ENCODE measurements around the gene DCT. TPM values are rescaled to one million over a fixed set of nuclear protein-coding genes. Genes with fewer than 3 reads are reported as not detected.
A peak's percentile ranks its signal among the peaks of the same experiment; 100 is the strongest.

DCT gene
- total RNA-seq, 1 donor from 2014 or later: 19.7 TPM

DNA sequence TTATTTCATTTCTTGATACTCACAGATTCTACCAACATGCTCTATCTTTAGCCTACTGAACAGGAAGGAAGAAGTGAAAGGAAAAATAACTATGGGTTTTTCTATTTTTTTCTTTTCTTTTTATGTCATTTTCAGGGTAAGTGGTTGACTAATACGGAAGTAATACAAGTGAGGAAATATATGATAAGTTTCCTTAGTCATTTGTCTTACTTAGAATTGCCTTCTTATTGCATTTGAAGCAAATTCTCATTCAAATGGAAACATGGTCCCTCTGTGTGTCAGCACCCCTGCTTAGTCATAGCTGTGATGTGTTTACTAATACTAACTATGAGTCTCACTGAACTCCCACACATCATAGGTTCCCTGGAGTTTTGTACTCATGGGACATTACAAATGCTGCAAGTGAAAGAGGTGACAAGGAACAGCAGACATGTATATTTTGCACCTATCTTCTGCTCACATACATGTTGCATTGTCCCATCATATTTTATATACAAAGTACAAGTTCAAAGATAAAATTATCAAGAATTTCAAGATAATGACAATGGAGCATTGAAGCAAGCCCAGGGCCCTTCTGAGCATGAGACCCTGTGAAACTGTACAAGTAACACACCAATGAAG is 60.1 kb downstream of the DCT start:
- Mint-ChIP-seq H3K4me1 (ENCODE audit: unreplicated experiment) (peaks cover 12% of the 10 kb centered on the region), H3K9me3 (no peaks in the 10 kb centered on the region), H3K27ac (no peak overlapping the region), H3K4me3 (no peak overlapping the region), H3K36me3 (no peaks in the 10 kb centered on the region), H3K27me3 (no peaks in the 10 kb centered on the region)
- TF ChIP-seq, protein P1, sequence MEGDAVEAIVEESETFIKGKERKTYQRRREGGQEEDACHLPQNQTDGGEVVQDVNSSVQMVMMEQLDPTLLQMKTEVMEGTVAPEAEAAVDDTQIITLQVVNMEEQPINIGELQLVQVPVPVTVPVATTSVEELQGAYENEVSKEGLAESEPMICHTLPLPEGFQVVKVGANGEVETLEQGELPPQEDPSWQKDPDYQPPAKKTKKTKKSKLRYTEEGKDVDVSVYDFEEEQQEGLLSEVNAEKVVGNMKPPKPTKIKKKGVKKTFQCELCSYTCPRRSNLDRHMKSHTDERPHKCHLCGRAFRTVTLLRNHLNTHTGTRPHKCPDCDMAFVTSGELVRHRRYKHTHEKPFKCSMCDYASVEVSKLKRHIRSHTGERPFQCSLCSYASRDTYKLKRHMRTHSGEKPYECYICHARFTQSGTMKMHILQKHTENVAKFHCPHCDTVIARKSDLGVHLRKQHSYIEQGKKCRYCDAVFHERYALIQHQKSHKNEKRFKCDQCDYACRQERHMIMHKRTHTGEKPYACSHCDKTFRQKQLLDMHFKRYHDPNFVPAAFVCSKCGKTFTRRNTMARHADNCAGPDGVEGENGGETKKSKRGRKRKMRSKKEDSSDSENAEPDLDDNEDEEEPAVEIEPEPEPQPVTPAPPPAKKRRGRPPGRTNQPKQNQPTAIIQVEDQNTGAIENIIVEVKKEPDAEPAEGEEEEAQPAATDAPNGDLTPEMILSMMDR (conservative IDR thresholded peaks at IDR 0.05): no peak
- no peak for DNase-seq (ENCODE audit: extremely low spot score, unreplicated experiment)

DNA sequence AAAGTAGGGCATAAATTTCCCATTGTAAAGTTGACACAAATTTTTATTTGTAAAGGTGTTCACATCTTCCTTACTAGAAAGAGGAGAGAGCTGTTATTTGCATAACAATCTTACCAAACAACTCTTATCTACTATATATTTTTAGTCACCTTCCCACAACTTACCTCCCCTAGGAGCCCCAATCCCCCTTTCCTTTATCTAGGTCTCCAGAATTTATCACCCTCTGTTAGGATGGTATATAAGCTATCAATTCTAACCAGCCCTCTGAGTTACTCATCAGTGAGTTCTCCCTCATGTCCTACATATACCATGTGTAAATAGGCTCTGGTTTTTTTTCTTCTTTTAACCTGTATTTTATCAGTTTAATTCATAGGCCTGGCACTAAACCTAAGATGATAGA is 62.2 kb downstream of the DCT start:
- no peak overlapping the region for H3K4me3 Mint-ChIP-seq
- H3K4me1 Mint-ChIP-seq (ENCODE audit: unreplicated experiment): peaks cover 22% of the 10 kb centered on the region
- no peak overlapping the region for H3K27ac Mint-ChIP-seq
- no peaks in the 10 kb centered on the region for H3K27me3 Mint-ChIP-seq
- DNase-seq (ENCODE audit: extremely low spot score, unreplicated experiment): no peak
- no peaks in the 10 kb centered on the region for H3K36me3 Mint-ChIP-seq
- TF ChIP-seq, protein P1 (conservative IDR thresholded peaks at IDR 0.05): no peak
- H3K9me3 Mint-ChIP-seq: no peaks in the 10 kb centered on the region

DNA sequence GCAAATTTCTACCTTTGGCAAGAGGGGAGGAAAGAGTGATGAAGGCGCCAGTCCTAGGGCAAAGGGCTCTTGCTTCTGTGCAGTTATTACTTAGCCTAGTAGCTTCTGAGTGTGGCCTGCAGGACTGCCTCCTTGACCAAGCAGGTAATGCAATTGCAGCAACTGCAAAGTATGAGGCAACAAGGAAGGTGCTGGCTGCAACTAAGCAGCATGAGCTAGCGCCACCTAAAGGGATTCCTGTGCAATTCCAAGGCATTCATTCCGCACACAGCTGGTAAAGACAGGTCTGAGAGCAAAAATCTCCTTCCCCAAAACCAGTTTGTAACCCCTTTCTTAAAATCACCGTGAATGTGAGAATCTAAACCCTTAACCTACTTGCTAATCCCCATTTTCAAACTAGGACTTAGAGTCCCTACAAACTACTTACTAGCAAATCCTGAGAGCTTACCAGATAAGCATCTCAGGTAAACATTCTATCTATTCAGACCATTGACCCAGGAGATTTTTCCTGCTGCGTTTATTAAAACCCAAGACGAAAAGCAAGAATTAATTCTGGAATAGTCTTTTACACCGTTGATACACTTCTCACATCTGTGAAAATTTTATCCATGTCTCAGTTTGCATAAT is 62.9 kb downstream of the DCT start:
- Mint-ChIP-seq H3K36me3 (no peaks in the 10 kb centered on the region), H3K4me1 (ENCODE audit: unreplicated experiment) (peaks cover 28% of the 10 kb centered on the region), H3K27ac (no peak overlapping the region), H3K27me3 (no peaks in the 10 kb centered on the region), H3K9me3 (no peaks in the 10 kb centered on the region), H3K4me3 (no peak overlapping the region)
- no peak for DNase-seq (ENCODE audit: extremely low spot score, unreplicated experiment)
- TF ChIP-seq, protein P1 (conservative IDR thresholded peaks at IDR 0.05): peak; percentile 78

DNA sequence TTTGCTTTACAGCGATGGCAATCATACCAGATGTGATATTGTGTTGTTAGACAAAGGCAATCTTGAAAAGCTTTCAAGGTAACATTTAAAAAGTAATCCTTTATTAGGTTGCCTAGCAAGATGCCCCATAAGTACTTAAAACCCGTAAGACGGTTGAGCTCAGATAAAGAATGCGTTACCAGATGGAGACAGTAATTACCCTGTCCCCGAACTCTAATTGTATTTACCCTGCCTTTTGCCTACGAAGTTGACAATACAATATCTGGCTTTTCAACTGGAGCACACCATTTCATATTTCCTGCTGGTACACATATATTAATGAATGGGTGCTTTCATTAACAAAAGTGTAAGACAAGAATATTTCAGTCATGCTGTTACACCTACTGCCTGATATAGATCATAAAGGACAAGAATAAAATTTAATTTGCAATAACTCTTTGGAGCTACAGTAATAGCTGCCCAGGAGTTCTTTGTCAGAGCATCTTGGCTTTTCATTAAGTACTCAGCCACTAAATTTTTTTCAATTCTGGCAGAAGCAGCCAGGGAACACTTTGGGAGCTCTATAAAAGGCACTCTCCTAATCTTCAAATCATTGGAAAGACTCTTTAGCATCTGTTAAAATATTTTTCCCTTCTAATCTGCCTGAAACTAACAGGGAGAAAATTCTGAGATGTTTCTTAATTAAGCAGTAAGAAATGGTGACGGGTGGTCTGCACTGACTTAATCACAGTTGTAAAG is 63.8 kb downstream of the DCT start:
- no peak overlapping the region for H3K27ac Mint-ChIP-seq
- no peaks in the 10 kb centered on the region for H3K36me3 Mint-ChIP-seq
- H3K4me1 Mint-ChIP-seq (ENCODE audit: unreplicated experiment): peaks cover 28% of the 10 kb centered on the region
- TF ChIP-seq, protein P1 (conservative IDR thresholded peaks at IDR 0.05): no peak
- no peaks in the 10 kb centered on the region for H3K9me3 Mint-ChIP-seq
- no peak for DNase-seq (ENCODE audit: extremely low spot score, unreplicated experiment)
- no peak overlapping the region for H3K4me3 Mint-ChIP-seq
- no peaks in the 10 kb centered on the region for H3K27me3 Mint-ChIP-seq

DNA sequence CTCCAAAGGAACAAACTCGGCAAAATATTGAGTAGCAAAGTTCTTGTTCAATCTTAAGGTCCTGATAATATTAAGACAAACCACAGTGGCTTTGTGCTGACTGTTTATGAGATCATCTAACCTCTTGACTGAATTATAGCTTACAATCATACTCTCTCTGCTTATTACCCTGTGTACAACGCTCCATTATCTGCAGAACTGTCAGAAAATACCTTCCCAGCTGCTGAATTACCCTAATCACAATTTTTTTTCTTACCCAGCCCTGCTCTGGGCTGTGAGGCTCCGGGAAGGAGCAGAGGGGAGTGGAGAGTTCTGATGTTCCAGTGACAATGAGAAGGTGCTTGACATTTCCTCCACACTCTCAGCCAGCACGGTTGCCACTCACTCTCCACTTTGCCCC is 64.8 kb downstream of the DCT start:
- no peaks in the 10 kb centered on the region for H3K36me3 Mint-ChIP-seq
- H3K4me3 Mint-ChIP-seq: peak overlapping the region; percentile 33
- no peaks in the 10 kb centered on the region for H3K9me3 Mint-ChIP-seq
- H3K27me3 Mint-ChIP-seq: no peaks in the 10 kb centered on the region
- H3K4me1 Mint-ChIP-seq (ENCODE audit: unreplicated experiment): peaks cover 28% of the 10 kb centered on the region
- no peak for DNase-seq (ENCODE audit: extremely low spot score, unreplicated experiment)
- no peak overlapping the region for H3K27ac Mint-ChIP-seq
- TF ChIP-seq, protein P1 (conservative IDR thresholded peaks at IDR 0.05): no peak

Measured in type B pancreatic cell (in vitro differentiated cells).